ENCODE data around the gene SCN1A.

DNA sequence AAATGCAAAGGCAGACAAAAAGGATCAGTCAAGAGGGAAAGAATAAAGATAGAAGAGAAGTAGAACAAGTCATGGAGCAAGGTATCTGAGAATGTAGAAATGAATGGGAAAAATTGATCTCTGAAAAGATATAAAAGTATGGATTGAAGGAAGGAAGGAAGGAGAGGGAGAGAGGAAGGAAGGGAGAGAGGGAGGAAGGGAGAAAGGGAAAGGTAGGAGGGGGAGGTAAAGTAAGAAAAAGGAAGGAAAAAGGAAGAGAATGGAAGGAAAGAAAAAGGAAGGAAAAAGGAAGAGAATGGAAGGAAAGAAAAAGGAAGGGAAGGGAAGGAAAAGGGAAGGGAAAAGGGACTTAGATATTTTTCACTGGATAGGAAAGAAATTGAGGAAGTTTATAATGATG, 142.7 kb downstream of the SCN1A start:
- TF ChIP-seq CTCF (conservative IDR thresholded peaks at IDR 0.05; ENCODE audit: low read length) = no peak
- TF ChIP-seq EZH2phosphoT487 (IDR thresholded peaks at IDR 0.05; ENCODE audit: borderline replicate concordance) = no peak

Data from Loucy (cell line).